ENCODE measurements around the gene HTR3C. TPM values are rescaled to one million over a fixed set of nuclear protein-coding genes. Genes with fewer than 3 reads are reported as not detected.

The HTR3C gene
- total RNA-seq, 2 donors from 2014 or later, result not detected

- H3K27ac ChIP-seq (ENCODE audit: low read depth, low read length), result no peak overlapping the region
- H3K36me3 ChIP-seq (ENCODE audit: control insufficient read depth, insufficient read depth, low read length), result no peaks in the 10 kb centered on the region
- no peaks in the 10 kb centered on the region for H3K4me1 ChIP-seq (ENCODE audit: control insufficient read depth, insufficient read depth, low read length)
- no peaks in the 10 kb centered on the region for H3K9me3 ChIP-seq (ENCODE audit: control insufficient read depth, low read length)
- Mint-ChIP-seq H3K27ac (no peak overlapping the region), H3K4me1 (peaks cover 3% of the 10 kb centered on the region), H3K27me3 (ENCODE audit: insufficient read depth) (no peaks in the 10 kb centered on the region), H3K36me3 (ENCODE audit: low read depth) (no peaks in the 10 kb centered on the region), H3K4me3 (no peak overlapping the region), H3K9me3 (no peaks in the 10 kb centered on the region)
- no peak overlapping the region for H3K4me3 ChIP-seq (ENCODE audit: low read length)
- DNase-seq, result no peak
- no peak overlapping the region for H3K9ac ChIP-seq (ENCODE audit: extremely low read depth, low read length, poor library complexity, severe bottlenecking)
- no peak for TF ChIP-seq CTCF (conservative IDR thresholded peaks at IDR 0.05)
- no peaks in the 10 kb centered on the region for H3K27me3 ChIP-seq (ENCODE audit: control insufficient read depth, insufficient read depth, low read length, poor library complexity, severe bottlenecking)
These were observed 9.8 kb downstream of the HTR3C start for GRCh38 chr3:184062637-184063036.

GRCh38 chr3:184066211-184066610, 13.4 kb downstream of the HTR3C start:
- TF ChIP-seq CTCF (conservative IDR thresholded peaks at IDR 0.05), result no peak
- no CpG with 5 or more reads among the region's 2 CpGs for WGBS, 2 experiments (ENCODE audit: insufficient coverage in 1 of 2, insufficient read length in 1 of 2)
- Histone ChIP-seq H3K27me3 (ENCODE audit: control insufficient read depth, insufficient read depth, low read length, poor library complexity, severe bottlenecking) (no peaks in the 10 kb centered on the region), H3K9me3 (ENCODE audit: control insufficient read depth, low read length) (peaks cover 16% of the 10 kb centered on the region), H3K4me1 (ENCODE audit: control insufficient read depth, insufficient read depth, low read length) (no peaks in the 10 kb centered on the region), H3K27ac (ENCODE audit: low read depth, low read length) (no peak overlapping the region), H3K36me3 (ENCODE audit: control insufficient read depth, insufficient read depth, low read length) (no peaks in the 10 kb centered on the region), H3K9ac (ENCODE audit: extremely low read depth, low read length, poor library complexity, severe bottlenecking) (no peak overlapping the region), H3K4me3 (ENCODE audit: low read length) (no peak overlapping the region)
- peaks cover 2% of the 10 kb centered on the region for H3K36me3 Mint-ChIP-seq (ENCODE audit: low read depth)
- no peak overlapping the region for H3K27ac Mint-ChIP-seq
- H3K27me3 Mint-ChIP-seq (ENCODE audit: insufficient read depth), result no peaks in the 10 kb centered on the region
- H3K4me3 Mint-ChIP-seq, result no peak overlapping the region
- H3K4me1 Mint-ChIP-seq, result peaks cover 5% of the 10 kb centered on the region
- H3K9me3 Mint-ChIP-seq, result peaks cover 8% of the 10 kb centered on the region
- DNase-seq, result no peak

DNA sequence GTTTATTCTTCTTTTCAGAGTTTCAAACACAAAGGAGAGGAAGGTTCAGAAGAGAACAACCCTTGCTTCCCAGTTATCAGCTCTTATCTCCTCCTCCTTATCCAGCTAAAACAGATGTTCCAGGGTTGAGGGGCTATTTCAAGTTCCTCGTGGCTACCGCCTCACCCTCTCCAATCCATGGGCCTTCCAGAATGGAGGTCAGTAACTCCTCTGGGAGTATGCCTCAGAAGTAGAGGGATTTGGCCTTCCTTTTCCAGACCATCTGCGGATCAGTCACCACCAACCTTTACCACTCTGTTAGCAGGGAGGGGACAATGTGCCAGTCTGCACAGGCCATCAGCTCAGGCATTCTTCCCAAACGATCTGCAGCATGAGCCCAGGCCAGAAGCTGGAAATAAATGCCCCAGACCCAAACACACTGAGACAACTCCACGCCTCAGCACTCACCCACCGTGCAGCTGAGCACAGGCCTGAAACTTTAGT, 14.8 kb downstream of the HTR3C start:
- DNase-seq, result no peak
- Mint-ChIP-seq H3K27ac (no peak overlapping the region), H3K36me3 (ENCODE audit: low read depth) (peaks cover 2% of the 10 kb centered on the region), H3K27me3 (ENCODE audit: insufficient read depth) (no peaks in the 10 kb centered on the region), H3K9me3 (peaks cover 9% of the 10 kb centered on the region), H3K4me3 (no peak overlapping the region), H3K4me1 (peaks cover 5% of the 10 kb centered on the region)
- no peak overlapping the region for H3K9ac ChIP-seq (ENCODE audit: extremely low read depth, low read length, poor library complexity, severe bottlenecking)
- no peaks in the 10 kb centered on the region for H3K4me1 ChIP-seq (ENCODE audit: control insufficient read depth, insufficient read depth, low read length)
- H3K9me3 ChIP-seq (ENCODE audit: control insufficient read depth, low read length), result peaks cover 17% of the 10 kb centered on the region
- 90 to 97% methylated on average over 5 to 6 of the region's 6 CpGs for WGBS, 2 experiments (ENCODE audit: insufficient coverage in 1 of 2, insufficient read length in 1 of 2)
- H3K36me3 ChIP-seq (ENCODE audit: control insufficient read depth, insufficient read depth, low read length), result no peaks in the 10 kb centered on the region
- no peak overlapping the region for H3K27ac ChIP-seq (ENCODE audit: low read depth, low read length)
- no peak overlapping the region for H3K4me3 ChIP-seq (ENCODE audit: low read length)
- TF ChIP-seq CTCF (conservative IDR thresholded peaks at IDR 0.05), result no peak
- H3K27me3 ChIP-seq (ENCODE audit: control insufficient read depth, insufficient read depth, low read length, poor library complexity, severe bottlenecking), result no peaks in the 10 kb centered on the region

All from endodermal cell (in vitro differentiated cells).